Liver (tissue), 9 donors: ENCODE measurements around the gene PIP4K2C. TPM values are rescaled to one million over a fixed set of nuclear protein-coding genes. Genes with fewer than 3 reads are reported as not detected.

Source experiments
- DNase-seq: peaks from one replicate; pipeline ENCODE4 v3.0.0-alpha.2; 2017; ENCODE audit warnings: low spot score
- H3K27ac ChIP-seq, 2 donors: one replicate each; pipeline ENCODE4 v1.7.0; 2013; ENCODE audit warnings: inconsistent platforms in 2 of 2, low read length in 2 of 2, control low read depth in 1 of 2, low read depth in 1 of 2, mild to moderate bottlenecking in 1 of 2
- H3K27me3 ChIP-seq, 4 donors: one replicate each; pipeline versions ENCODE4 v1.6.1 to v1.7.0; 2013; ENCODE audit warnings: low read length in 3 of 4, inconsistent platforms in 1 of 4, mild to moderate bottlenecking in 1 of 4, moderate library complexity in 1 of 4; ENCODE audit not compliant: control insufficient read depth in 4 of 4, insufficient read depth in 4 of 4
- H3K36me3 ChIP-seq, 4 donors: one replicate each; pipeline versions ENCODE4 v1.6.1 to v1.7.0; 2013; ENCODE audit warnings: low read length in 3 of 4, mild to moderate bottlenecking in 3 of 4, low read depth in 1 of 4, moderate library complexity in 1 of 4; ENCODE audit not compliant: control insufficient read depth in 4 of 4, insufficient read depth in 3 of 4
- H3K4me1 ChIP-seq, 4 donors: one replicate each; pipeline versions ENCODE4 v1.6.1 to v1.7.0; 2013; ENCODE audit warnings: low read length in 3 of 4, mild to moderate bottlenecking in 3 of 4, moderate library complexity in 1 of 4; ENCODE audit not compliant: control insufficient read depth in 4 of 4, insufficient read depth in 4 of 4
- H3K4me3 ChIP-seq, 3 donors: one replicate each; pipeline versions ENCODE4 v1.6.1 to v1.7.0; 2013; ENCODE audit warnings: low read length in 3 of 3, control low read depth in 1 of 3, low read depth in 1 of 3, mild to moderate bottlenecking in 1 of 3
- H3K9ac ChIP-seq, 2 donors: one replicate each; pipeline ENCODE4 v1.7.0; 2013; ENCODE audit warnings: low read length in 2 of 2, mild to moderate bottlenecking in 2 of 2, moderate library complexity in 2 of 2, control low read depth in 1 of 2, low read depth in 1 of 2
- H3K9me3 ChIP-seq, 4 donors: one replicate each; pipeline versions ENCODE4 v1.6.1 to v1.7.0; 2013; ENCODE audit warnings: low read length in 3 of 4; ENCODE audit not compliant: control insufficient read depth in 4 of 4
- EGR1 ChIP-seq, 2 donors: IDR thresholded peaks; 2 replicates each; pipeline ENCODE4 v1.6.1; 2016 to 2018; ENCODE audit warnings: antibody characterized with exemption in 2 of 2, low read depth in 2 of 2
- FOXA1 ChIP-seq: IDR thresholded peaks from 2 replicates; pipeline ENCODE4 v1.6.1; 2016; ENCODE audit warnings: antibody characterized with exemption
- HNF4A ChIP-seq, 2 donors: conservative IDR thresholded peaks; 2 replicates each; pipeline ENCODE4 v1.6.1; 2016; ENCODE audit warnings: antibody characterized with exemption in 2 of 2, mild to moderate bottlenecking in 2 of 2
- HNF4G ChIP-seq: IDR thresholded peaks from 2 replicates; pipeline ENCODE4 v1.6.1; 2016; ENCODE audit warnings: antibody characterized with exemption
- RXRA ChIP-seq, 2 donors: IDR thresholded peaks; 2 replicates each; pipeline ENCODE4 v1.6.1; 2017 to 2018; ENCODE audit warnings: antibody characterized with exemption in 2 of 2, mild to moderate bottlenecking in 1 of 2
- YY1 ChIP-seq: IDR thresholded peaks from 2 replicates; pipeline ENCODE4 v1.6.1; 2016; ENCODE audit warnings: antibody characterized with exemption, mild to moderate bottlenecking
- WGBS: extraction: QIAGEN DNeasy Blood & Tissue Kit; methylation state at CpG from one replicate; pipeline ENCODE4 v1.1.7; 2013; 5-methylcytosine and 5-hydroxymethylcytosine counted together
- polyA plus RNA-seq, 2 donors: library from polyadenylated mRNA; stranded (reverse) in 1 of 2; unstranded in 1 of 2; fragments of 200-250 nt in 1 of 2; fragments of >200 nt in 1 of 2; fragmentation: Nextera tagmentation in 1 of 2; extraction: Ambion mirVana in 1 of 2; gene quantifications; one replicate each; pipeline versions ENCODE4 v1.2.1 to v1.2.3, GENCODE V29; 2013 to 2015
- total RNA-seq, 2 donors: library from RNA; depleted of rRNA; stranded (reverse); fragments of >200 nt; gene quantifications; one replicate each; pipeline ENCODE4 v1.2.3, GENCODE V29; 2014
- TF ChIP-seq, protein P1 (sequence below): IDR thresholded peaks from 2 replicates; pipeline ENCODE4 v1.6.1; 2016; ENCODE audit warnings: antibody characterized with exemption
- TF ChIP-seq, protein P2 (sequence below): fragments of 150-350 bp; IDR thresholded peaks from 2 replicates; pipeline ENCODE4 v1.5.1; 2017; ENCODE audit warnings: improper control_type of control experiment, low read depth, low read length; ENCODE audit not compliant: missing input control
- TF ChIP-seq, protein P3 (sequence below): IDR thresholded peaks from 2 replicates; pipeline ENCODE4 v1.6.1; 2016; ENCODE audit warnings: antibody characterized with exemption
- TF ChIP-seq, protein P4 (sequence below): IDR thresholded peaks from 2 replicates; pipeline ENCODE4 v1.6.1; 2016; ENCODE audit warnings: antibody characterized with exemption, mild to moderate bottlenecking
- donor health status: healthy.
- donor health status: healthy.
- donor health status: healthy.
- donor health status: healthy.
- donor health status: healthy.

The PIP4K2C gene
- total and polyA plus RNA-seq, 4 donors: 6.5 to 11.9 (median 9.4) TPM

DNA sequence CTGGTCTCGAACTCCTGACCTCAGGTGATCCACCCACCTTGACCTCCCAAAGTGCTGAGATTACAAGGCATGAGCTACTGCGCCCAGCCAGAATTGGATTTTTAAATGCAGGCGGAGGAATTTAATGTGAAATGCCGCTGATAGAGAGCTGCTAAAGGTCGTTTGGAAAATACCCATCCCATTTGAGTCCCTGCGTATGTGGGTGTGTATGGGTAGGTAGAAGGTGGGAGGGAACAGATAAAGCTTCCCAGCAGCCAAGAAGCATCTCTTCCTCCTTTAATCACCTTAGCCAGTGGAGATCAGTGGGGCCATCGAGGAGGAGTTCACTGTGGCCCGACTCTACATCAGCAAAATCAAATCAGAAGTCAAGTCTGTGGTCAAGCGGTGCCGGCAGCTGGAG, 16.2 kb upstream of the PIP4K2C start:
- Histone ChIP-seq H3K36me3 (no peaks in the 10 kb centered on the region), H3K4me1 (no peaks in the 10 kb centered on the region), H3K4me3 (no peak overlapping the region), H3K27ac (no peak overlapping the region), H3K9ac (no peak overlapping the region), H3K9me3 (no peaks in the 10 kb centered on the region), H3K27me3 (peaks cover 0 to 4% (median 0%) of the 10 kb centered on the region in 4 donors)
- TF ChIP-seq HNF4G (no peak), FOXA1 (no peak), YY1 (no peak), HNF4A (conservative IDR thresholded peaks at IDR 0.05) (no peak), EGR1 (IDR thresholded peaks at IDR 0.05; ENCODE audit: low read depth in 2 of 2) (no peak)
- TF ChIP-seq, protein P1, sequence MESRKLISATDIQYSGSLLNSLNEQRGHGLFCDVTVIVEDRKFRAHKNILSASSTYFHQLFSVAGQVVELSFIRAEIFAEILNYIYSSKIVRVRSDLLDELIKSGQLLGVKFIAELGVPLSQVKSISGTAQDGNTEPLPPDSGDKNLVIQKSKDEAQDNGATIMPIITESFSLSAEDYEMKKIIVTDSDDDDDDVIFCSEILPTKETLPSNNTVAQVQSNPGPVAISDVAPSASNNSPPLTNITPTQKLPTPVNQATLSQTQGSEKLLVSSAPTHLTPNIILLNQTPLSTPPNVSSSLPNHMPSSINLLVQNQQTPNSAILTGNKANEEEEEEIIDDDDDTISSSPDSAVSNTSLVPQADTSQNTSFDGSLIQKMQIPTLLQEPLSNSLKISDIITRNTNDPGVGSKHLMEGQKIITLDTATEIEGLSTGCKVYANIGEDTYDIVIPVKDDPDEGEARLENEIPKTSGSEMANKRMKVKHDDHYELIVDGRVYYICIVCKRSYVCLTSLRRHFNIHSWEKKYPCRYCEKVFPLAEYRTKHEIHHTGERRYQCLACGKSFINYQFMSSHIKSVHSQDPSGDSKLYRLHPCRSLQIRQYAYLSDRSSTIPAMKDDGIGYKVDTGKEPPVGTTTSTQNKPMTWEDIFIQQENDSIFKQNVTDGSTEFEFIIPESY: no peak
- TF ChIP-seq, protein P2, sequence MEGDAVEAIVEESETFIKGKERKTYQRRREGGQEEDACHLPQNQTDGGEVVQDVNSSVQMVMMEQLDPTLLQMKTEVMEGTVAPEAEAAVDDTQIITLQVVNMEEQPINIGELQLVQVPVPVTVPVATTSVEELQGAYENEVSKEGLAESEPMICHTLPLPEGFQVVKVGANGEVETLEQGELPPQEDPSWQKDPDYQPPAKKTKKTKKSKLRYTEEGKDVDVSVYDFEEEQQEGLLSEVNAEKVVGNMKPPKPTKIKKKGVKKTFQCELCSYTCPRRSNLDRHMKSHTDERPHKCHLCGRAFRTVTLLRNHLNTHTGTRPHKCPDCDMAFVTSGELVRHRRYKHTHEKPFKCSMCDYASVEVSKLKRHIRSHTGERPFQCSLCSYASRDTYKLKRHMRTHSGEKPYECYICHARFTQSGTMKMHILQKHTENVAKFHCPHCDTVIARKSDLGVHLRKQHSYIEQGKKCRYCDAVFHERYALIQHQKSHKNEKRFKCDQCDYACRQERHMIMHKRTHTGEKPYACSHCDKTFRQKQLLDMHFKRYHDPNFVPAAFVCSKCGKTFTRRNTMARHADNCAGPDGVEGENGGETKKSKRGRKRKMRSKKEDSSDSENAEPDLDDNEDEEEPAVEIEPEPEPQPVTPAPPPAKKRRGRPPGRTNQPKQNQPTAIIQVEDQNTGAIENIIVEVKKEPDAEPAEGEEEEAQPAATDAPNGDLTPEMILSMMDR: no peak
- TF ChIP-seq, protein P3, sequence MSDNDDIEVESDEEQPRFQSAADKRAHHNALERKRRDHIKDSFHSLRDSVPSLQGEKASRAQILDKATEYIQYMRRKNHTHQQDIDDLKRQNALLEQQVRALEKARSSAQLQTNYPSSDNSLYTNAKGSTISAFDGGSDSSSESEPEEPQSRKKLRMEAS: no peak
- no peak for DNase-seq
- WGBS: 89% methylated on average over 10 of the region's 10 CpGs

DNA sequence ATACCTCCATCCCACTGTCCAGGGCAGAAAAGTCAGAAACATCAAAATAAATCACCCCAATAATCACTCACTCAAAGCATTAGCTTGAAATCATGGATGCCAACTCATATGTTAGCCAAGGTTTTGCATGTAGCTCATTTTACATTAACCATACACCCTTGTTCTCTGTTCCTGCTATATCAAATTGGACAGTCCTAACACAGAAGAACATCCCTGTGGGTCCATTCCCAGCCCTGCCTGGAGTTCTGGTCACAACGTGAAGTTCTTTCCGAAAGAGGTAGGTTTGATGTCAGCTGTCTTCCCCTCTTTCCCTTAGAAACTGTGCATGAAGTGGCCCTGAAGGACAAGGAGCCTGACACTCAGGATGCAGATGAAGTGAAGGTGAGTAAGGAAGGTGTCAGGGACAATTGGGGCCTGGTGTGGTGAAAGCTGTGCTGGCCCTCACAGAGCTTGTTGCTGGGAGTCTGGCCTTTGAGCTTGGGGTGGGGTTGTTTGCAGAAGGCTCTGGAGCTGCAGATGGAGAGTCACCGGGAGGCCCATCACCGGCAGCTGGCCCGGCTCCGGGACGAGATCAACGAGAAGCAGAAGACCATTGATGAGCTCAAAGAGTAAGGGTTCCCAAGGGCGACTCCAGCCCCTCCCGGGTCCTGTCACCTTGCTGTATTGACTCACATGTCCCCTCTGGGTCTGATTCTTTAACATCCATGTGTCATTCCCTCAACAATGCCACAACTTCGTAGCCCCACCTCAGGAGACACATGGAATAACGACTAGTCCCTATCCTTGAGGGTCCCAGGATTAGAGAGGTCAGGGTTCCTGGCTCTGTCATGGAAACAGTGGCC, 15.0 kb upstream of the PIP4K2C start:
- Histone ChIP-seq H3K27ac (no peak overlapping the region), H3K9ac (no peak overlapping the region), H3K36me3 (no peaks in the 10 kb centered on the region), H3K27me3 (peaks cover 0 to 4% (median 0%) of the 10 kb centered on the region in 4 donors), H3K4me1 (no peaks in the 10 kb centered on the region), H3K4me3 (no peak overlapping the region), H3K9me3 (no peaks in the 10 kb centered on the region)
- DNase-seq: no peak
- 62% methylated on average over 12 of the region's 12 CpGs for WGBS
- no peak for TF ChIP-seq HNF4A (conservative IDR thresholded peaks at IDR 0.05)

DNA sequence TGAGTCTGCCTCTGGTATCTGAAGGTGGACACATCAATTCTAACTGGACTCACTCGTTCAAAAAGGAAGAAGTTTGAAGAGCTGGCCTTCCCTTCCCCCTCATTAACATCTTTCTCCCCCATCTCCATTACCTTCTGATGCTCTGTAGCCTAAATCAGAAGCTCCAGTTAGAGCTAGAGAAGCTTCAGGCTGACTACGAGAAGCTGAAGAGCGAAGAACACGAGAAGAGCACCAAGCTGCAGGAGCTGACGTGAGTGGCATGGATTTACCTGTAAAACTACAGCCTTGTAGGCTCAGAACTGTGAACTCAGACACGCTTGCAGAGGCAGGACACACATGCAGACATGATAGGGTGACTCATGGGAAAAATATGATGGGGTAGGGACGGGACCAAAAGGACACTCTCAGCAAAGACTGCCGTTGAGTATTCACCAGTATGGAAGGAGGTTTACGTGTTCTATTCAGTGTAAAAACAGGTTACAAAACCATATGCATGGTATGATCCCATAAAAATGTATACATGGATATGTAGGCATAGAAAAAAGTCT, 14.3 kb upstream of the PIP4K2C start:
- no peaks in the 10 kb centered on the region for H3K4me1 ChIP-seq
- no peaks in the 10 kb centered on the region for H3K36me3 ChIP-seq
- H3K4me3 ChIP-seq: no peak overlapping the region
- no peak overlapping the region for H3K27ac ChIP-seq
- peaks cover 0 to 4% (median 0%) of the 10 kb centered on the region in 4 donors for H3K27me3 ChIP-seq
- TF ChIP-seq YY1 (no peak), RXRA (IDR thresholded peaks at IDR 0.05) (no peak)
- TF ChIP-seq, protein P4, sequence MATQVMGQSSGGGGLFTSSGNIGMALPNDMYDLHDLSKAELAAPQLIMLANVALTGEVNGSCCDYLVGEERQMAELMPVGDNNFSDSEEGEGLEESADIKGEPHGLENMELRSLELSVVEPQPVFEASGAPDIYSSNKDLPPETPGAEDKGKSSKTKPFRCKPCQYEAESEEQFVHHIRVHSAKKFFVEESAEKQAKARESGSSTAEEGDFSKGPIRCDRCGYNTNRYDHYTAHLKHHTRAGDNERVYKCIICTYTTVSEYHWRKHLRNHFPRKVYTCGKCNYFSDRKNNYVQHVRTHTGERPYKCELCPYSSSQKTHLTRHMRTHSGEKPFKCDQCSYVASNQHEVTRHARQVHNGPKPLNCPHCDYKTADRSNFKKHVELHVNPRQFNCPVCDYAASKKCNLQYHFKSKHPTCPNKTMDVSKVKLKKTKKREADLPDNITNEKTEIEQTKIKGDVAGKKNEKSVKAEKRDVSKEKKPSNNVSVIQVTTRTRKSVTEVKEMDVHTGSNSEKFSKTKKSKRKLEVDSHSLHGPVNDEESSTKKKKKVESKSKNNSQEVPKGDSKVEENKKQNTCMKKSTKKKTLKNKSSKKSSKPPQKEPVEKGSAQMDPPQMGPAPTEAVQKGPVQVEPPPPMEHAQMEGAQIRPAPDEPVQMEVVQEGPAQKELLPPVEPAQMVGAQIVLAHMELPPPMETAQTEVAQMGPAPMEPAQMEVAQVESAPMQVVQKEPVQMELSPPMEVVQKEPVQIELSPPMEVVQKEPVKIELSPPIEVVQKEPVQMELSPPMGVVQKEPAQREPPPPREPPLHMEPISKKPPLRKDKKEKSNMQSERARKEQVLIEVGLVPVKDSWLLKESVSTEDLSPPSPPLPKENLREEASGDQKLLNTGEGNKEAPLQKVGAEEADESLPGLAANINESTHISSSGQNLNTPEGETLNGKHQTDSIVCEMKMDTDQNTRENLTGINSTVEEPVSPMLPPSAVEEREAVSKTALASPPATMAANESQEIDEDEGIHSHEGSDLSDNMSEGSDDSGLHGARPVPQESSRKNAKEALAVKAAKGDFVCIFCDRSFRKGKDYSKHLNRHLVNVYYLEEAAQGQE: no peak
- 89% methylated on average over 9 of the region's 9 CpGs for WGBS
- no peak for DNase-seq
- H3K9me3 ChIP-seq: no peaks in the 10 kb centered on the region
- H3K9ac ChIP-seq: no peak overlapping the region
